Fibroblast of villous mesenchyme (primary cell): ENCODE results near the gene ARID1A. TPM values are rescaled to one million over a fixed set of nuclear protein-coding genes. Genes with fewer than 3 reads are reported as not detected.

Source experiments
- DNase-seq: peaks from one replicate; pipeline ENCODE4 v3.0.0-alpha.2; 2010; ENCODE audit warnings: low read depth
- H3K4me3 ChIP-seq: 2 replicates; pipeline ENCODE4 v1.5.1; 2011; ENCODE audit warnings: low read depth, mild to moderate bottlenecking, low read length
- total RNA-seq: library from RNA; depleted of rRNA; stranded (reverse); fragments of >200 nt; gene quantifications from 2 replicates; pipeline ENCODE4 v1.2.3, GENCODE V29; 2012
- TF ChIP-seq, protein P1 (sequence below): IDR thresholded peaks from 2 replicates; pipeline ENCODE4 v1.5.1; 2012; ENCODE audit warnings: low read depth, mild to moderate bottlenecking, low read length; ENCODE audit not compliant: insufficient read depth

Gene ARID1A
- total RNA-seq, 1 donor = 31.1 TPM

GRCh38 chr1:26728645-26729044, 32.8 kb downstream of the ARID1A start:
- TF ChIP-seq, protein P1, sequence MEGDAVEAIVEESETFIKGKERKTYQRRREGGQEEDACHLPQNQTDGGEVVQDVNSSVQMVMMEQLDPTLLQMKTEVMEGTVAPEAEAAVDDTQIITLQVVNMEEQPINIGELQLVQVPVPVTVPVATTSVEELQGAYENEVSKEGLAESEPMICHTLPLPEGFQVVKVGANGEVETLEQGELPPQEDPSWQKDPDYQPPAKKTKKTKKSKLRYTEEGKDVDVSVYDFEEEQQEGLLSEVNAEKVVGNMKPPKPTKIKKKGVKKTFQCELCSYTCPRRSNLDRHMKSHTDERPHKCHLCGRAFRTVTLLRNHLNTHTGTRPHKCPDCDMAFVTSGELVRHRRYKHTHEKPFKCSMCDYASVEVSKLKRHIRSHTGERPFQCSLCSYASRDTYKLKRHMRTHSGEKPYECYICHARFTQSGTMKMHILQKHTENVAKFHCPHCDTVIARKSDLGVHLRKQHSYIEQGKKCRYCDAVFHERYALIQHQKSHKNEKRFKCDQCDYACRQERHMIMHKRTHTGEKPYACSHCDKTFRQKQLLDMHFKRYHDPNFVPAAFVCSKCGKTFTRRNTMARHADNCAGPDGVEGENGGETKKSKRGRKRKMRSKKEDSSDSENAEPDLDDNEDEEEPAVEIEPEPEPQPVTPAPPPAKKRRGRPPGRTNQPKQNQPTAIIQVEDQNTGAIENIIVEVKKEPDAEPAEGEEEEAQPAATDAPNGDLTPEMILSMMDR = no peak

DNA sequence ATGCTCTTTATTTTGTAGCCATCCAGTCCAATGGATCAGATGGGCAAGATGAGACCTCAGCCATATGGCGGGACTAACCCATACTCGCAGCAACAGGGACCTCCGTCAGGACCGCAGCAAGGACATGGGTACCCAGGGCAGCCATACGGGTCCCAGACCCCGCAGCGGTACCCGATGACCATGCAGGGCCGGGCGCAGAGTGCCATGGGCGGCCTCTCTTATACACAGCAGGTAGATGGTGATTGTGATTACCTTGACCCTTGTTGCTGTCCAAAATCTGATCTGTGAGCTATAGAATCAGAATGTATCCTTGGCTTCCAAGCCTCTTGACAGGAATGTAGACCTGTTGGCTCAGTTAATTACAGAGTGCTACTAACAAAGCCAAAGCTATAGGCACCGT, 33.8 kb downstream of the ARID1A start:
- TF ChIP-seq, protein P1 = no peak
- H3K4me3 ChIP-seq = no peak overlapping the region
- no peak for DNase-seq

More at GRCh38 chr1:26728645-26729044, 32.8 kb downstream of the ARID1A start:
- no peak overlapping the region for H3K4me3 ChIP-seq
- no peak for DNase-seq

GRCh38 chr1:26730695-26731094, 34.9 kb downstream of the ARID1A start:
- DNase-seq = peak; percentile 53
- TF ChIP-seq, protein P1 = no peak
- H3K4me3 ChIP-seq = no peak overlapping the region

GRCh38 chr1:26731233-26731902, 35.6 kb downstream of the ARID1A start:
- no peak overlapping the region for H3K4me3 ChIP-seq
- no peak for DNase-seq
- TF ChIP-seq, protein P1 = no peak

DNA sequence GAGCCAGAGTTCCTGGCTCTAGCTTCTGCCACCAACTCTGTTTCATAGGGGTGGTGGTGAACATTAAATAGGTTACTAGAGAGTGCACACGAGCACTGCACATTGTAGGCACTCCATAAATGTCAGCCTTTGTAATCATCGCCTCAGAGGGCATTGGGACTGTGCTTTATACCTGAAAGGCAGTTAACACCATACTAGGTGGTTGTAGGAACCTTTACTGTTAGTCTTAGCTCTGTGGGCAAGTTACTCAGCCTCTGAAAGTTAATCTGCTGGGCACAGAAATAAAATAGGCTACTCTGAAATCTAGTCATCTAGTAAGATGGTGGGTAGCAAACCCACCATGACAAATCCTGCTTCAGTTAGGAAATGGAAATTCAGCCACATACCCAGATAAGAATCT, 37.6 kb downstream of the ARID1A start:
- TF ChIP-seq, protein P1 = no peak
- no peak for DNase-seq
- H3K4me3 ChIP-seq = no peak overlapping the region

DNA sequence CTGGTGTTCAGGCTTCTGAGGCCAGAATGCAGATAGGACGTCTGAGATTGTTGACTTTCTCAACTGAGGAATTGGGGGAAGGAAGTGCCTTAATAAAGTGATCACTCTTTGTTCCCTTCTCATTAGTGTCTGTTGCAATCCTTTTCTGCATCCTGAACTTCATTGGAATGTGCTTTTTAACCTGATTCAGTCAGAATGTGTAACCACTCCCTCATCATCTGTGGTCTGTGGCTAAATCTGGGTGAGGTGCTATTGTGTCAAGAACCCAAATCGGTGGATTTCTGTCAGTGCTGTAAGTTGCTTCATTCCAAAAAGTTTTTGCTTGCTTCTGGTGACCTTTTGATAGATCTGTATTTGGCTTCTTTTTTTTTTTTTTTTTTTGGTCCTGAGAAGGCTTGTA, 38.2 kb downstream of the ARID1A start:
- DNase-seq = peak; percentile 50
- TF ChIP-seq, protein P1 = no peak
- H3K4me3 ChIP-seq = no peak overlapping the region

DNA sequence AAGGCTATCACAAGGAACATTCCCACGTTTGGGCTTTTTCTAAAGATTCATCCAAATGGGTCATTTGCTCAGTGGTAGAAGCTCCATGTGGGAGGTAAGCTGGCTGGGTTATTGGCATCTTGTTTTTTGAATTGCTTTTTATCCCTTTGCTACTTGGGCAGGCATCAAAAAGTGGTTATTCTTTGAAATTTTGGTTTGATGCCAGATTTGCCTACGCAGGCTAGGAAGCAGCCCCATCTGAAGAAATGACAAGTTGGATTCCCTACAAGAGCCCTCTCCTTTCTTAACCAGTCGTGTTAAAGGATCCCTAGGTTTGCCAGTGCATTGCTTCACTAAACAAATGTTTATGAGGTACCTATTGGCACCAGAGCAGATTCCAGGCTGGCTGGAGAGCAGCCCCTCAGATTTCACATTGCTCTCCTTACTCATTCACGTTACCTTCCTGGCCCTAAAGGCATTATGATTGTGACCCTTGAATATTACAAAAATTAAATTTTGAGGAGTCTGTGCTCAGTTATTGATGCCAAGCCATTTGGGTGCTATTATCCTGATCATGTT, 38.8 kb downstream of the ARID1A start:
- no peak overlapping the region for H3K4me3 ChIP-seq
- TF ChIP-seq, protein P1 = no peak
- DNase-seq = no peak
